WTC11 (cell line): ENCODE results near the gene MRPL24. TPM values are rescaled to one million over a fixed set of nuclear protein-coding genes. Genes with fewer than 3 reads are reported as not detected.
A peak's percentile ranks its signal among the peaks of the same experiment; 100 is the strongest.

Experiments used
- ATAC-seq: fragments of 200-7000 bp; cut with Tn5 transposase; 2 replicates; pipeline ENCODE4 v1.10.0; 2021; ENCODE audit warnings: mild to moderate bottlenecking, moderate library complexity
- CTCF ChIA-PET: fragments of 300-600 bp; sonication (Branson Sonifier 250); formaldehyde crosslinking; loops from one replicate; lab custom pipeline; 2021; ENCODE audit warnings: antibody characterized with exemption; lab: Charles Lee
- POLR2A ChIA-PET: fragments of 350-600 bp; sonication (Branson Sonifier 250); formaldehyde crosslinking; loops from one replicate; lab custom pipeline; 2021; ENCODE audit warnings: antibody characterized with exemption; lab: Charles Lee
- DNase-seq: peaks from one replicate; pipeline ENCODE4 v3.0.0; 2021; ENCODE audit warnings: low spot score
- H3K27ac Mint-ChIP-seq: 2 replicates; pipeline ENCODE4 v1.8.0; 2021; ENCODE audit warnings: mixed read lengths
- H3K27me3 Mint-ChIP-seq: 2 replicates; pipeline ENCODE4 v1.8.0; 2021; ENCODE audit warnings: low read depth, mild to moderate bottlenecking, moderate library complexity, mixed read lengths
- H3K36me3 Mint-ChIP-seq: 2 replicates; pipeline ENCODE4 v1.8.0; 2021; ENCODE audit warnings: mixed read lengths
- H3K4me1 Mint-ChIP-seq: 2 replicates; pipeline ENCODE4 v1.8.0; 2022; ENCODE audit warnings: mixed read lengths
- H3K4me3 Mint-ChIP-seq: 2 replicates; pipeline ENCODE4 v1.8.0; 2021; ENCODE audit warnings: mild to moderate bottlenecking, moderate library complexity, mixed read lengths
- H3K9me3 Mint-ChIP-seq: 2 replicates; pipeline ENCODE4 v1.8.0; 2021; ENCODE audit warnings: mixed read lengths
- AFF4 ChIP-seq: sonication (generic); formaldehyde crosslinking; IDR thresholded peaks from 2 replicates; pipeline ENCODE4 v1.8.1; 2023; ENCODE audit warnings: mild to moderate bottlenecking, missing genetic modification reagents, borderline replicate concordance
- ATF6 ChIP-seq: sonication (generic); formaldehyde crosslinking; IDR thresholded peaks from 2 replicates; pipeline ENCODE4 v1.8.1; 2023; ENCODE audit warnings: mild to moderate bottlenecking, missing genetic modification reagents
- E2F5 ChIP-seq: sonication (generic); formaldehyde crosslinking; IDR thresholded peaks from 2 replicates; pipeline ENCODE4 v1.8.1; 2022; ENCODE audit warnings: mild to moderate bottlenecking, moderate library complexity, missing genetic modification reagents
- KAT7 ChIP-seq: sonication (generic); formaldehyde crosslinking; IDR thresholded peaks from 2 replicates; pipeline ENCODE4 v1.8.1; 2023; ENCODE audit warnings: missing genetic modification reagents, mild to moderate bottlenecking, borderline replicate concordance
- MAX ChIP-seq: sonication (generic); formaldehyde crosslinking; IDR thresholded peaks from 2 replicates; pipeline ENCODE4 v1.8.0; 2022; ENCODE audit warnings: mild to moderate bottlenecking, missing genetic modification reagents
- MYBL2 ChIP-seq: sonication (generic); formaldehyde crosslinking; IDR thresholded peaks from 2 replicates; pipeline ENCODE4 v1.8.1; 2023; ENCODE audit warnings: mild to moderate bottlenecking, moderate library complexity, missing genetic modification reagents
- NFATC4 ChIP-seq: fragments of 250-450 bp; sonication (Bioruptor Pico); IDR thresholded peaks from 2 replicates; pipeline ENCODE4 v1.9.0; 2021; ENCODE audit warnings: mild to moderate bottlenecking
- USF1 ChIP-seq: sonication (generic); formaldehyde crosslinking; IDR thresholded peaks from 2 replicates; pipeline ENCODE4 v1.8.0; 2022; ENCODE audit warnings: mild to moderate bottlenecking, missing genetic modification reagents
- USF2 ChIP-seq: sonication (generic); formaldehyde crosslinking; IDR thresholded peaks from 2 replicates; pipeline ENCODE4 v1.8.1; 2023; ENCODE audit warnings: mild to moderate bottlenecking, missing genetic modification reagents, moderate library complexity
- ZBTB21 ChIP-seq: sonication (generic); formaldehyde crosslinking; IDR thresholded peaks from 2 replicates; pipeline ENCODE4 v1.8.1; 2023; ENCODE audit warnings: mild to moderate bottlenecking, missing genetic modification reagents, borderline replicate concordance
- ZBTB43 ChIP-seq: sonication (generic); formaldehyde crosslinking; IDR thresholded peaks from 2 replicates; pipeline ENCODE4 v1.8.1; 2023; ENCODE audit warnings: mild to moderate bottlenecking, missing genetic modification reagents
- ZNF138 ChIP-seq: sonication (generic); formaldehyde crosslinking; conservative IDR thresholded peaks from 2 replicates; pipeline ENCODE4 v1.8.1; 2022; ENCODE audit warnings: mild to moderate bottlenecking, moderate library complexity, missing genetic modification reagents
- ZNF416 ChIP-seq: fragments of 250-450 bp; sonication (Bioruptor Pico); IDR thresholded peaks from 2 replicates; pipeline ENCODE4 v1.9.0; 2021; ENCODE audit warnings: mild to moderate bottlenecking, inconsistent platforms
- total RNA-seq: library from RNA; stranded (reverse); gene quantifications from 3 replicates; pipeline ENCODE4 v1.2.3, GENCODE V29; 2021

The MRPL24 gene
- total RNA-seq, 1 experiment from 2014 or later = 35.2 TPM

- no peak for TF ChIP-seq AFF4 (CRISPR knock-in tag)
Observed at GRCh38 chr1:156746728-156747631, 6.1 kb upstream of the MRPL24 start (continued).

- peaks cover 60% of the 10 kb centered on the region for H3K4me1 Mint-ChIP-seq
- ChIA-PET CTCF (interaction anchor here (0.5 to 4.8 kb wide), 8 partner anchors 11 to 119 kb away, joined by 3 to 27 read pairs (median 4); partner anchors contain the start of genes NTRK1 and PRCC), POLR2A (interaction anchor here (1.7 kb wide), 1 partner anchor 21 kb away, joined by 4 read pairs; the partner anchor contains the start of gene PRCC)
- peak overlapping the region; percentile 94 for H3K4me3 Mint-ChIP-seq
- TF ChIP-seq USF2 (peak; percentile 80), ZNF138 (CRISPR knock-in tag) (no peak), USF1 (CRISPR knock-in tag) (peak; percentile 77)
- H3K27me3 Mint-ChIP-seq = no peaks in the 10 kb centered on the region; the same call in 1 of the 2 replicates
- H3K36me3 Mint-ChIP-seq = peaks cover 25% of the 10 kb centered on the region
- peak overlapping the region; percentile 72 for H3K27ac Mint-ChIP-seq
- no peaks in the 10 kb centered on the region for H3K9me3 Mint-ChIP-seq
- DNase-seq = no peak
- no peak for ATAC-seq
Observed at GRCh38 chr1:156746406-156746727, 5.5 kb upstream of the MRPL24 start.

- peak overlapping the region; percentile 72 for H3K27ac Mint-ChIP-seq
- H3K36me3 Mint-ChIP-seq = peaks cover 25% of the 10 kb centered on the region
- no peak for ATAC-seq
- peaks cover 62% of the 10 kb centered on the region for H3K4me1 Mint-ChIP-seq
- DNase-seq = no peak
- no peak for TF ChIP-seq MYBL2 (CRISPR knock-in tag)
- TF ChIP-seq NFATC4 (CRISPR knock-in tag) = 0 out of 2 replicates have a peak, but pooled peaks have one; percentile 8
- H3K9me3 Mint-ChIP-seq = no peaks in the 10 kb centered on the region
- no peaks in the 10 kb centered on the region; the same call in 1 of the 2 replicates for H3K27me3 Mint-ChIP-seq
- POLR2A ChIA-PET = interaction anchor here (1.7 kb wide), 1 partner anchor 21 kb away, joined by 4 read pairs; the partner anchor contains the start of gene PRCC
- CTCF ChIA-PET = interaction anchor here (1.0 to 4.8 kb wide), 3 partner anchors 20 to 118 kb away, joined by 3 to 27 read pairs (median 25); no protein-coding TSS in a partner anchor
- H3K4me3 Mint-ChIP-seq = peak overlapping the region; percentile 94
Observed at GRCh38 chr1:156745881-156746280, 5.0 kb upstream of the MRPL24 start.

- Mint-ChIP-seq H3K27me3 (no peaks in the 10 kb centered on the region; the same call in 1 of the 2 replicates), H3K9me3 (no peaks in the 10 kb centered on the region), H3K4me3 (peak overlapping the region; percentile 6; the same call in 1 of the 2 replicates), H3K27ac (peak overlapping the region; percentile 72), H3K36me3 (peaks cover 25% of the 10 kb centered on the region), H3K4me1 (peaks cover 59% of the 10 kb centered on the region)
- POLR2A ChIA-PET = no interaction called here
- DNase-seq (no peak), ATAC-seq (no peak)
- CTCF ChIA-PET = interaction anchor here (1.0 to 4.8 kb wide), 4 partner anchors 19 to 115 kb away, joined by 3 to 25 read pairs (median 4); no protein-coding TSS in a partner anchor
- TF ChIP-seq KAT7 (CRISPR knock-in tag) (no peak), ZNF416 (CRISPR knock-in tag) (no peak), ZBTB43 (CRISPR knock-in tag) (no peak), NFATC4 (CRISPR knock-in tag) (no peak), MAX (CRISPR knock-in tag) (no peak), ATF6 (CRISPR knock-in tag) (no peak), E2F5 (CRISPR knock-in tag) (no peak), ZBTB21 (CRISPR knock-in tag) (no peak)
- TF ChIP-seq, all 79 proteins: peak for 0
Observed at GRCh38 chr1:156744786-156745419, 4.0 kb upstream of the MRPL24 start.
